B cell (primary cell): ENCODE results near the gene TXN. TPM values are rescaled to one million over a fixed set of nuclear protein-coding genes. Genes with fewer than 3 reads are reported as not detected.

ENCODE experiments used
- ATAC-seq: fragments of 200-7000 bp; cut with Tn5 transposase; one replicate; pipeline ENCODE4 v1.10.0; 2021; ENCODE audit warnings: low read depth, mild to moderate bottlenecking, moderate number of reproducible peaks, moderate library complexity
- CTCF ChIA-PET: fragments of 350-600 bp; sonication (Branson Sonifier 250); formaldehyde crosslinking; loops from one replicate; lab custom pipeline; 2021; ENCODE audit warnings: antibody characterized with exemption, inconsistent platforms; lab: Charles Lee
- POLR2A ChIA-PET: fragments of 350-600 bp; sonication (Branson Sonifier 250); formaldehyde crosslinking; loops from one replicate; lab custom pipeline; 2021; ENCODE audit warnings: antibody characterized with exemption; lab: Charles Lee
- DNase-seq: peaks from one replicate; pipeline ENCODE4 v3.0.0; 2013
- H2AFZ ChIP-seq: 2 replicates; pipeline ENCODE4 v1.6.1; 2012; ENCODE audit warnings: mild to moderate bottlenecking, low read depth, low read length; ENCODE audit not compliant: insufficient read depth, poor library complexity, severe bottlenecking
- H3K27ac ChIP-seq, 2 donors: 1 replicate in 1 of 2; 2 replicates in 1 of 2; pipeline ENCODE4 v1.5.1; 2012 to 2013; ENCODE audit warnings: low read length in 2 of 2, mild to moderate bottlenecking in 2 of 2, moderate library complexity in 1 of 2
- H3K27me3 ChIP-seq, 4 experiments: fragments of 200-600 bp in 1 of 4; sonication (generic) in 1 of 4; replicated peaks in 1 of 4; 1 replicate in 2 of 4; 2 replicates in 2 of 4; pipeline versions ENCODE4 v1.6.1 to v1.7.0; 2013 to 2016; ENCODE audit warnings: low read length in 3 of 4, mild to moderate bottlenecking in 2 of 4, mixed read lengths in 1 of 4, moderate library complexity in 1 of 4; ENCODE audit not compliant: insufficient read depth in 4 of 4, control insufficient read depth in 3 of 4; ENCODE audit errors: control extremely low read depth in 1 of 4
- H3K36me3 ChIP-seq, 2 experiments: replicated peaks in 1 of 2; 1 replicate in 1 of 2; 2 replicates in 1 of 2; pipeline versions ENCODE4 v1.6.1 to v1.7.1; 2013; ENCODE audit warnings: low read length in 1 of 2; ENCODE audit not compliant: insufficient read depth in 2 of 2, control insufficient read depth in 1 of 2; ENCODE audit errors: control extremely low read depth in 1 of 2, extremely low read depth in 1 of 2
- H3K4me1 ChIP-seq, 2 donors: fragments of 200-600 bp in 1 of 2; sonication (generic) in 1 of 2; 1 replicate in 1 of 2; 2 replicates in 1 of 2; pipeline versions ENCODE4 v1.5.1 to v1.6.1; 2013 to 2017; ENCODE audit warnings: low read length in 2 of 2; ENCODE audit not compliant: control insufficient read depth in 2 of 2, insufficient read depth in 2 of 2
- H3K4me2 ChIP-seq: replicated peaks from 2 replicates; pipeline ENCODE3; 2012; ENCODE audit warnings: mild to moderate bottlenecking, low read depth, low read length; ENCODE audit not compliant: poor library complexity, severe bottlenecking
- H3K4me3 ChIP-seq, 5 experiments: fragments of 200-600 bp in 1 of 5; sonication (generic) in 1 of 5; 1 replicate in 3 of 5; 2 replicates in 2 of 5; pipeline versions ENCODE4 v1.5.1 to v1.7.0; 2011 to 2016; ENCODE audit warnings: low read length in 4 of 5, mild to moderate bottlenecking in 4 of 5, low read depth in 2 of 5, control low read depth in 1 of 5, moderate library complexity in 1 of 5; ENCODE audit not compliant: insufficient read depth in 1 of 5; ENCODE audit errors: control extremely low read depth in 1 of 5, extremely low read depth in 1 of 5
- H3K79me2 ChIP-seq: fragments of 200-600 bp; sonication (generic); one replicate; pipeline ENCODE4 v1.6.0; 2016; ENCODE audit warnings: low read length; ENCODE audit not compliant: control insufficient read depth, insufficient read depth
- H3K9ac ChIP-seq: fragments of 200-600 bp; sonication (generic); 2 replicates; pipeline ENCODE4 v1.6.1; 2017; ENCODE audit warnings: mild to moderate bottlenecking, low read length, moderate library complexity
- H3K9me3 ChIP-seq, 3 donors: one replicate each; pipeline versions ENCODE4 v1.6.1 to v1.7.1; 2013; ENCODE audit warnings: low read length in 2 of 3; ENCODE audit not compliant: control insufficient read depth in 2 of 3, insufficient read depth in 1 of 3; ENCODE audit errors: control extremely low read depth in 1 of 3
- H4K20me1 ChIP-seq: 2 replicates; pipeline ENCODE4 v1.6.0; 2012; ENCODE audit warnings: mild to moderate bottlenecking, low read length; ENCODE audit not compliant: insufficient read depth, control insufficient read depth, poor library complexity, severe bottlenecking
- H3K27ac Mint-ChIP-seq: one replicate; pipeline ENCODE4 v1.8.0; 2021; ENCODE audit warnings: mixed read lengths
- H3K27me3 Mint-ChIP-seq: one replicate; pipeline ENCODE4 v1.8.0; 2021; ENCODE audit warnings: mixed read lengths
- H3K4me1 Mint-ChIP-seq: one replicate; pipeline ENCODE4 v1.8.0; 2021; ENCODE audit warnings: mixed read lengths
- H3K4me3 Mint-ChIP-seq: one replicate; pipeline ENCODE4 v1.8.0; 2021; ENCODE audit warnings: mixed read lengths
- H3K9me3 Mint-ChIP-seq: one replicate; pipeline ENCODE4 v1.8.0; 2022; ENCODE audit warnings: mixed read lengths; ENCODE audit not compliant: insufficient read depth
- CTCF ChIP-seq: fragments of 200-600 bp; IDR thresholded peaks from one replicate; pipeline ENCODE4 v1.8.0; 2022; ENCODE audit warnings: antibody characterized with exemption, mild to moderate bottlenecking
- EZH2 ChIP-seq: IDR thresholded peaks from 2 replicates; pipeline ENCODE4 v1.6.1; 2012; ENCODE audit warnings: borderline replicate concordance, low read depth, mild to moderate bottlenecking, moderate library complexity, low read length; ENCODE audit not compliant: insufficient read depth, poor library complexity, severe bottlenecking
- WGBS: methylation state at CpG from one replicate; pipeline ENCODE4 v1.1.5; 2013; ENCODE audit warnings: missing lambda C conversion rate; ENCODE audit not compliant: insufficient coverage; 5-methylcytosine and 5-hydroxymethylcytosine counted together
- intact Hi-C: fragments of 100-400 bp; cut with micrococcal nuclease; formaldehyde crosslinking; loops from one replicate; pipeline ENCODE4 v1.10.0; 2022
- polyA plus RNA-seq: library from polyadenylated mRNA; depleted of rRNA; stranded (reverse); fragments of >200 nt; gene quantifications from 2 replicates; pipeline ENCODE4 v1.2.3, GENCODE V29; 2012
- total RNA-seq, 2 donors: library from RNA; stranded (reverse); fragments of 120-200 nt in 1 of 2; gene quantifications; 1 replicate in 1 of 2; 2 replicates in 1 of 2; pipeline versions ENCODE4 v1.2.3 to v1.2.4, GENCODE V29; 2013 to 2022

Gene TXN
- total and polyA plus RNA-seq, 2 donors (not counting 1 experiment from before 2014, with no cell fraction given), result 20.2 to 29.0 TPM

GRCh38 chr9:110255463-110256379, 586 bp downstream of the TXN start:
- Histone ChIP-seq H3K36me3 (no peaks in the 10 kb centered on the region), H3K4me1 (peaks cover 5 to 21% of the 10 kb centered on the region in 2 donors), H2AFZ (peak overlapping the region; percentile 93), H3K27me3 (no peaks in the 10 kb centered on the region), H3K4me3 (peak overlapping the region; percentile 48 to 88 (median 83)), H3K9ac (peak overlapping the region; percentile 81), H3K9me3 (no peaks in the 10 kb centered on the region), H3K79me2 (no peaks in the 10 kb centered on the region), H4K20me1 (no peaks in the 10 kb centered on the region), H3K27ac (peak overlapping the region; percentile 20 to 66), H3K4me2 (peak overlapping the region; percentile 69)
- POLR2A ChIA-PET, result interaction anchor here (0.6 to 0.7 kb wide), 2 partner anchors 86 to 160 kb away, joined by 4 to 7 read pairs; no protein-coding TSS in a partner anchor
- peaks cover 26% of the 10 kb centered on the region for H3K4me1 Mint-ChIP-seq
- DNase-seq (no peak), ATAC-seq (peak; percentile 36)
- no peaks in the 10 kb centered on the region for H3K27me3 Mint-ChIP-seq
- H3K4me3 Mint-ChIP-seq, result peak overlapping the region; percentile 92
- peak overlapping the region; percentile 92 for H3K27ac Mint-ChIP-seq
- intact Hi-C loops, result loop anchor here (2.0 to 10.0 kb wide), 6 partner anchors 91 to 1639 kb away; partner anchors contain the start of genes CTNNAL1, ECPAS and UGCG
- H3K9me3 Mint-ChIP-seq, result no peaks in the 10 kb centered on the region
- under 1% methylated on average over 81 of the region's 81 CpGs for WGBS
- no peak for TF ChIP-seq EZH2
- no peak for TF ChIP-seq CTCF
- CTCF ChIA-PET, result interaction anchor here (0.8 kb wide), 1 partner anchor 352 kb away, joined by 3 read pairs; no protein-coding TSS in a partner anchor

- ATAC-seq (no peak), DNase-seq (peak; percentile 40)
- no peaks in the 10 kb centered on the region for H3K79me2 ChIP-seq
- peak overlapping the region; percentile 69 for H3K4me2 ChIP-seq
- no peaks in the 10 kb centered on the region for H3K36me3 ChIP-seq
- H3K4me3 ChIP-seq, result peak overlapping the region; percentile 48 to 88 (median 83)
- peaks cover 26% of the 10 kb centered on the region for H3K4me1 Mint-ChIP-seq
- no peaks in the 10 kb centered on the region for H3K9me3 Mint-ChIP-seq
- POLR2A ChIA-PET, result no interaction called here
- H3K9ac ChIP-seq, result peak overlapping the region; percentile 81
- H3K4me1 ChIP-seq, result peaks cover 5 to 21% of the 10 kb centered on the region in 2 donors
- peak overlapping the region; percentile 92 for H3K27ac Mint-ChIP-seq
- 0% methylated on average over 7 of the region's 17 CpGs for WGBS
- no peaks in the 10 kb centered on the region for H3K27me3 ChIP-seq
- peak overlapping the region; percentile 93 for H2AFZ ChIP-seq
- no peaks in the 10 kb centered on the region for H4K20me1 ChIP-seq
- CTCF ChIA-PET, result no interaction called here
- H3K4me3 Mint-ChIP-seq, result peak overlapping the region; percentile 92
- intact Hi-C loops, result loop anchor here (5.0 to 10.0 kb wide), 5 partner anchors 90 to 1640 kb away; partner anchors contain the start of genes CTNNAL1, ECPAS and UGCG
- peak overlapping the region; percentile 20 to 66 for H3K27ac ChIP-seq
- no peaks in the 10 kb centered on the region for H3K9me3 ChIP-seq
- no peak for TF ChIP-seq EZH2
- TF ChIP-seq CTCF, result no peak
- no peaks in the 10 kb centered on the region for H3K27me3 Mint-ChIP-seq
These were observed 1.3 kb downstream of the TXN start for GRCh38 chr9:110255034-110255462.
